Lower leg skin (tissue), 4 donors: ENCODE results near the gene KCNC3. TPM values are rescaled to one million over a fixed set of nuclear protein-coding genes. Genes with fewer than 3 reads are reported as not detected.

Source experiments
- DNase-seq, 2 donors: peaks; one replicate each; pipeline ENCODE4 v3.0.0-alpha.2; 2019; ENCODE audit warnings: low spot score in 2 of 2
- H3K4me3 ChIP-seq: fragments of 200-600 bp; sonication (generic); 2 replicates; pipeline ENCODE4 v1.5.1; 2017; ENCODE audit warnings: mild to moderate bottlenecking, low read depth; ENCODE audit not compliant: poor library complexity, severe bottlenecking
- POLR2A ChIP-seq, 2 donors: fragments of 450-650 bp; IDR thresholded peaks; one replicate each; pipeline ENCODE4 v1.6.1; 2016 to 2017; ENCODE audit warnings: antibody characterized with exemption in 2 of 2, mild to moderate bottlenecking in 1 of 2, moderate library complexity in 1 of 2
- WGBS, 2 donors: methylation state at CpG; one replicate each; pipeline ENCODE4 v1.1.5; 2018; 5-methylcytosine and 5-hydroxymethylcytosine counted together
- intact Hi-C: fragments of 100-400 bp; cut with DNase I; formaldehyde crosslinking; loops from one replicate; pipeline ENCODE4 v1.15.0; 2023; ENCODE audit warnings: low total_unique reads
- total RNA-seq, 4 donors: library from RNA; depleted of rRNA; stranded (reverse); fragments of >200 nt; gene quantifications; one replicate each; pipeline ENCODE4 v1.1.0, GENCODE V29; 2016
- TF ChIP-seq, protein P1 (sequence below), 3 donors: fragments of 450-650 bp; IDR thresholded peaks; one replicate each; pipeline ENCODE4 v1.5.1; 2016; ENCODE audit warnings: antibody characterized with exemption in 3 of 3, mild to moderate bottlenecking in 3 of 3, moderate library complexity in 2 of 3

KCNC3 gene
- total RNA-seq, 4 donors from 2014 or later: 0.53 to 2.0 (median 1.7) TPM

DNA sequence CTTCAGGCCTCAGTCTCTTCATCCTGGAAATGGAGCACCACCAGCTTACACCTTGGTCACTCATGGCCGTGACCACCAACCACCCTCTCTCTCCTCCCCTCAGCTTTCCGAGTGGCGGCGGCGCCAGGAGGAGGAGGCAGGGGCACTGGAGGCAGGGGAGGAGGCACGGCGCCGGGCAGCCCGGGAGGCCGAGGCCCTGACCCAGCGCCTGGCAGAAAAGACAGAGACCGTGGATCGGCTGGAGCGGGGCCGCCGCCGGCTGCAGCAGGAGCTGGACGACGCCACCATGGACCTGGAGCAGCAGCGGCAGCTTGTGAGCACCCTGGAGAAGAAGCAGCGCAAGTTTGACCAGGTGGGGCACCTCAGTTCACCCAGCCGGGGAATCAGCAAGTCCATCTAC, 47.7 kb downstream of the KCNC3 start:
- intact Hi-C loops: no loop called here
- no peak for DNase-seq
- TF ChIP-seq POLR2A (IDR thresholded peaks at IDR 0.05): no peak
- TF ChIP-seq, protein P1, sequence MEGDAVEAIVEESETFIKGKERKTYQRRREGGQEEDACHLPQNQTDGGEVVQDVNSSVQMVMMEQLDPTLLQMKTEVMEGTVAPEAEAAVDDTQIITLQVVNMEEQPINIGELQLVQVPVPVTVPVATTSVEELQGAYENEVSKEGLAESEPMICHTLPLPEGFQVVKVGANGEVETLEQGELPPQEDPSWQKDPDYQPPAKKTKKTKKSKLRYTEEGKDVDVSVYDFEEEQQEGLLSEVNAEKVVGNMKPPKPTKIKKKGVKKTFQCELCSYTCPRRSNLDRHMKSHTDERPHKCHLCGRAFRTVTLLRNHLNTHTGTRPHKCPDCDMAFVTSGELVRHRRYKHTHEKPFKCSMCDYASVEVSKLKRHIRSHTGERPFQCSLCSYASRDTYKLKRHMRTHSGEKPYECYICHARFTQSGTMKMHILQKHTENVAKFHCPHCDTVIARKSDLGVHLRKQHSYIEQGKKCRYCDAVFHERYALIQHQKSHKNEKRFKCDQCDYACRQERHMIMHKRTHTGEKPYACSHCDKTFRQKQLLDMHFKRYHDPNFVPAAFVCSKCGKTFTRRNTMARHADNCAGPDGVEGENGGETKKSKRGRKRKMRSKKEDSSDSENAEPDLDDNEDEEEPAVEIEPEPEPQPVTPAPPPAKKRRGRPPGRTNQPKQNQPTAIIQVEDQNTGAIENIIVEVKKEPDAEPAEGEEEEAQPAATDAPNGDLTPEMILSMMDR (IDR thresholded peaks at IDR 0.05): no peak
- no peak overlapping the region for H3K4me3 ChIP-seq
- 88 to 94% methylated on average over 19 to 22 of the region's 22 CpGs for WGBS, 2 donors

DNA sequence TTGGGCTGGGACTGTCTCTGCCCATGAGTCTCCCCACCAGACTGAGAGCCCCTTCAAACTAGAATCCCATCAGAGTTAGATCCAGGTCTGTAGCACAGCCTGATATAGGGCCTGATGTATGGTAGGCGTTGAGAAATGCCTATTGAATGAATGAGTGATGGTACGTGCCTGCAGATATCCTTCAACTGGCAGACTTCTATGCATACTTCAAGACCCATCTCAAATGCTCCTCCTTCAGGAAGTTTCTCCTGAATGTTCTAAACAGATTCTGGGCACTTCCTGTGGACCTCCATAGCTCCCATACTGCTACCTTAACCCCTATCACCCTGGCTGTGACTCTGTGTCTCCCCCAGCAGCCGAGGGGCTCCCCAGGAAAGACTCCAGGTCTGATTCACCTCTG, 48.2 kb downstream of the KCNC3 start:
- DNase-seq: no peak
- intact Hi-C loops: no loop called here
- WGBS, 2 donors: 60 to 91% methylated on average over 3 of the region's 3 CpGs
- TF ChIP-seq POLR2A (IDR thresholded peaks at IDR 0.05): no peak
- TF ChIP-seq, protein P1 (IDR thresholded peaks at IDR 0.05): no peak
- no peak overlapping the region for H3K4me3 ChIP-seq

DNA sequence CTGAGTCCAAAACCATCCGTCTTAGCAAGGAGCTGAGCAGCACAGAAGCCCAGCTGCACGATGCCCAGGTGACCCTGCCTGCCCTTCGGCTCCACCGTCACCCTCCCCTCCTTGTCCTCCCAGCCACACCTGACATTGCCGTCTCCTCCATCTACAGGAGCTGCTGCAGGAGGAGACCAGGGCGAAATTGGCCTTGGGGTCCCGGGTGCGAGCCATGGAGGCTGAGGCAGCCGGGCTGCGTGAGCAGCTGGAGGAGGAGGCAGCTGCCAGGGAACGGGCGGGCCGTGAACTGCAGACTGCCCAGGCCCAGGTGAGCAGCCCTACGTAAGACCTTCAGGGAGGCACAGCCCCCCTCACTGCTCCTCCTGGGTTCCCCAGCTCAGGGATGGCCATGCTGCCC, 49.1 kb downstream of the KCNC3 start:
- intact Hi-C loops: no loop called here
- no peak overlapping the region for H3K4me3 ChIP-seq
- TF ChIP-seq, protein P1 (IDR thresholded peaks at IDR 0.05): no peak
- TF ChIP-seq POLR2A (IDR thresholded peaks at IDR 0.05): no peak
- DNase-seq: no peak
- WGBS, 2 donors: 84 to 85% methylated on average over 9 to 14 of the region's 14 CpGs

DNA sequence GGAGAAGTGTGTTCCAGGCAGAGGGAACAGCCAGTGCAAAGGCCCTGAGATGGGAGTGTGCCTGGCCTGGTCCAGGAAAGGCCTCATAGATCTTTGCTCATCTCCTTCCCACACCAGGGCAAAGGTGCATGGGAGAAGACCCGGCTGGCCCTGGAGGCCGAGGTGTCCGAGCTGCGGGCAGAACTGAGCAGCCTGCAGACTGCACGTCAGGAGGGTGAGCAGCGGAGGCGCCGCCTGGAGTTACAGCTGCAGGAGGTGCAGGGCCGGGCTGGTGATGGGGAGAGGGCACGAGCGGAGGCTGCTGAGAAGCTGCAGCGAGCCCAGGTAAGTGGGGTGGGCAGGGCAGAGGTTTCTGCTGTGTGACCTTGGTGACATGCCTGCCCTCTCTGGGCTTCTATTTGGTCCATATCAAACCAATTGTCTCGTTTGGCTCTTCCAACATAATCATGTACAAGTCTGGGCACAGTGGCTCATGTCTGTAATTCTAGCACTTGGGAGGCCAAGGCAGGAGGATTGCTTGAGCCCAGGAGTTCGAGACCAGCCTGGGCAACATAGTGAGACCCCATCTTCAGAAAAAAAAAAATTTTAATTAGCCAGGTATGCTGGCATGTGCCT, 51.1 kb downstream of the KCNC3 start:
- DNase-seq: no peak
- intact Hi-C loops: no loop called here
- H3K4me3 ChIP-seq: no peak overlapping the region
- TF ChIP-seq POLR2A (IDR thresholded peaks at IDR 0.05): no peak
- TF ChIP-seq, protein P1 (IDR thresholded peaks at IDR 0.05): no peak
- WGBS, 2 donors: 89 to 92% methylated on average over 14 of the region's 14 CpGs

DNA sequence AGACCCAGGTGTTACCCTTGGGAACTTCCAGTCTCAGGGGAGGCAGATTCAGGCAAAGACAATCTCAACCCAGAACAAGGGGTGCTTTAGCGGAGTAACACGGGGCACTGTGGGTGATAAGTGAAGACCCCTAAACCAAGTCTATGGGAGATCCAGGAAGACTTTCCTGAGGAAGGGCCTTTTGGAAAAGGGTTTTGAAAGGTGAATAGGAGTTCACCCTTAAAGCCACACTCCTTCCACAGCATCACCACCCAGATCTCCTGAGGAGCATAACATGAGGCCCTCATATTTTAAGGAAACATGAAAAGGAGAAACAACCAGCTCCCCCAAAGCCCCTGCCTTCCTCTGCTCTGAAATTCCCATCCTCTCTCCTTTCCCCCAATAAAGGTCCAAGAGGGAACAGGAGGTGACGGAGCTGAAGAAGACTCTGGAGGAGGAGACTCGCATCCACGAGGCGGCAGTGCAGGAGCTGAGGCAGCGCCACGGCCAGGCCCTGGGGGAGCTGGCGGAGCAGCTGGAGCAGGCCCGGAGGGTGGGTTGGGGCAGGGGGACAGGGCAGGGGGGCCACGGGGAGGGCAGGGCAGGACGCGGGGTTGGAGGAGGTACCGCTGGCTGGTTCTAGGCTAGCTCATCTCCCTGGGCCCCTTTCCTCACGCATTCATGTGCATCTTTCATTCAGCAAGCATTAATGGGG, 52.7 kb downstream of the KCNC3 start:
- intact Hi-C loops: no loop called here
- no peak overlapping the region for H3K4me3 ChIP-seq
- DNase-seq: no peak
- 84 to 88% methylated on average over 15 of the region's 15 CpGs for WGBS, 2 donors
- TF ChIP-seq, protein P1 (IDR thresholded peaks at IDR 0.05): no peak
- no peak for TF ChIP-seq POLR2A (IDR thresholded peaks at IDR 0.05)
